PC-9 (cell line): ENCODE results near the gene NIPA2. TPM values are rescaled to one million over a fixed set of nuclear protein-coding genes. Genes with fewer than 3 reads are reported as not detected.

Source experiments
- BruUV-seq: library from RNA; stranded (reverse); fragments of 400-500 nt; replicated peaks from 2 replicates; lab custom pipeline; 2021; lab: Mats Ljungman, UMichigan
- CTCF ChIA-PET: fragments of 300-600 bp; sonication (Branson Sonifier 250); formaldehyde crosslinking; loops from one replicate; lab custom pipeline; 2022; ENCODE audit warnings: antibody characterized with exemption; lab: Charles Lee
- POLR2A ChIA-PET: fragments of 300-600 bp; sonication (Branson Sonifier 250); formaldehyde crosslinking; loops from one replicate; lab custom pipeline; 2022; ENCODE audit warnings: antibody characterized with exemption; ENCODE audit not compliant: unreplicated experiment; lab: Charles Lee
- DNase-seq, 2 experiments: peaks; one replicate each; pipeline versions ENCODE4 v3.0.0 to v3.0.0-alpha.2; 2015 to 2022; ENCODE audit warnings: mixed read lengths in 1 of 2
- H2AFZ ChIP-seq: fragments of 200-600 bp; sonication (generic); 2 replicates; pipeline ENCODE4 v1.8.1; 2017; ENCODE audit warnings: antibody characterized with exemption
- H3F3A ChIP-seq: fragments of 200-600 bp; sonication (generic); 2 replicates; pipeline ENCODE4 v1.8.1; 2017; ENCODE audit warnings: antibody characterized with exemption, mild to moderate bottlenecking, low read depth; ENCODE audit not compliant: insufficient read depth
- H3K27ac ChIP-seq: fragments of 200-600 bp; sonication (generic); 2 replicates; pipeline ENCODE4 v1.6.1; 2016; ENCODE audit warnings: mixed run types
- H3K27me3 ChIP-seq: fragments of 200-600 bp; sonication (generic); 2 replicates; pipeline ENCODE4 v1.6.1; 2016; ENCODE audit warnings: low read depth, mixed run types; ENCODE audit not compliant: insufficient read depth
- H3K36me3 ChIP-seq: fragments of 200-600 bp; sonication (generic); 2 replicates; pipeline ENCODE4 v1.6.1; 2016; ENCODE audit warnings: low read depth, mixed run types
- H3K4me1 ChIP-seq: fragments of 200-600 bp; sonication (generic); replicated peaks from 2 replicates; pipeline ENCODE4 v1.6.1; 2016; ENCODE audit warnings: mixed run types; ENCODE audit not compliant: insufficient read depth
- H3K4me2 ChIP-seq: fragments of 200-600 bp; sonication (generic); 2 replicates; pipeline ENCODE4 v1.6.1; 2017; ENCODE audit warnings: mixed run types
- H3K4me3 ChIP-seq: fragments of 200-600 bp; sonication (generic); 2 replicates; pipeline ENCODE4 v1.6.1; 2016; ENCODE audit warnings: mixed run types
- H3K79me2 ChIP-seq: fragments of 200-600 bp; sonication (generic); 2 replicates; pipeline ENCODE4 v1.6.1; 2017; ENCODE audit warnings: low read depth, mixed run types
- H3K9me2 ChIP-seq: fragments of 200-600 bp; sonication (generic); 2 replicates; pipeline ENCODE4 v1.8.1; 2017; ENCODE audit warnings: mild to moderate bottlenecking; ENCODE audit not compliant: insufficient read depth
- H3K9me3 ChIP-seq: fragments of 200-600 bp; sonication (generic); 2 replicates; pipeline ENCODE4 v1.8.1; 2016; ENCODE audit warnings: low read depth; ENCODE audit not compliant: insufficient read depth
- H4K20me1 ChIP-seq: fragments of 200-600 bp; sonication (generic); 2 replicates; pipeline ENCODE4 v1.8.1; 2017; ENCODE audit not compliant: insufficient read depth
- CTCF ChIP-seq: fragments of 200-600 bp; sonication (generic); conservative IDR thresholded peaks from 2 replicates; pipeline ENCODE4 v1.6.1; 2017; ENCODE audit warnings: mixed run types, antibody characterized with exemption, mild to moderate bottlenecking, moderate library complexity
- EZH2 ChIP-seq: fragments of 200-600 bp; sonication (generic); IDR thresholded peaks from 2 replicates; pipeline ENCODE4 v1.8.0; 2017; ENCODE audit warnings: antibody characterized with exemption, low read depth
- intact Hi-C: fragments of 100-400 bp; cut with micrococcal nuclease; formaldehyde crosslinking; loops from one replicate; pipeline ENCODE4 v1.10.0; 2022; ENCODE audit not compliant: unreplicated experiment
- total RNA-seq: library from RNA; stranded (reverse); gene quantifications from 2 replicates; pipeline ENCODE4 v1.2.3, GENCODE V29; 2021

Gene NIPA2
- total RNA-seq, 1 experiment from 2014 or later = 65.6 TPM

GRCh38 chr15:22895465-22896190, 57.2 kb downstream of the NIPA2 start:
- H3K4me3 ChIP-seq = no peak overlapping the region
- TF ChIP-seq CTCF = no peak
- TF ChIP-seq EZH2 = no peak
- DNase-seq = peak; percentile 90 to 95
- H3K9me3 ChIP-seq = no peaks in the 10 kb centered on the region
- peaks cover 9% of the 10 kb centered on the region for H3F3A ChIP-seq
- BruUV-seq = no TSS peak
- no peaks in the 10 kb centered on the region for H4K20me1 ChIP-seq
- ChIA-PET CTCF (no interaction called here), POLR2A (interaction anchor here (0.6 kb wide), 1 partner anchor 85 kb away, joined by 7 read pairs; no protein-coding TSS in a partner anchor)
- peaks cover 23% of the 10 kb centered on the region for H3K4me1 ChIP-seq
- H2AFZ ChIP-seq = no peak overlapping the region
- intact Hi-C loops = loop anchor here (1.0 to 2.0 kb wide), 2 partner anchors 19 to 57 kb away; partner anchors contain the start of gene NIPA2
- H3K27ac ChIP-seq = peak overlapping the region; percentile 74
- H3K27me3 ChIP-seq = no peaks in the 10 kb centered on the region
- no peaks in the 10 kb centered on the region for H3K79me2 ChIP-seq
- H3K4me2 ChIP-seq = peak overlapping the region; percentile 71
- no peaks in the 10 kb centered on the region for H3K36me3 ChIP-seq
- no peaks in the 10 kb centered on the region for H3K9me2 ChIP-seq

GRCh38 chr15:22902046-22902445, 63.6 kb downstream of the NIPA2 start:
- no peaks in the 10 kb centered on the region for H4K20me1 ChIP-seq
- POLR2A ChIA-PET = no interaction called here
- H3K4me2 ChIP-seq = no peak overlapping the region
- H3K27ac ChIP-seq = no peak overlapping the region
- H3K79me2 ChIP-seq = no peaks in the 10 kb centered on the region
- no TSS peak for BruUV-seq
- DNase-seq = no peak
- H3K27me3 ChIP-seq = no peaks in the 10 kb centered on the region
- H2AFZ ChIP-seq = no peak overlapping the region
- no peaks in the 10 kb centered on the region for H3F3A ChIP-seq
- TF ChIP-seq EZH2 = no peak
- no peak for TF ChIP-seq CTCF
- no peaks in the 10 kb centered on the region for H3K36me3 ChIP-seq
- CTCF ChIA-PET = no interaction called here
- no peaks in the 10 kb centered on the region for H3K9me3 ChIP-seq
- no peaks in the 10 kb centered on the region for H3K9me2 ChIP-seq
- H3K4me3 ChIP-seq = no peak overlapping the region
- intact Hi-C loops = no loop called here
- peaks cover 2% of the 10 kb centered on the region for H3K4me1 ChIP-seq

GRCh38 chr15:22902578-22902977, 64.1 kb downstream of the NIPA2 start:
- TF ChIP-seq CTCF = no peak
- TF ChIP-seq EZH2 = no peak
- CTCF ChIA-PET = no interaction called here
- Histone ChIP-seq H3K4me2 (no peak overlapping the region), H3K27ac (no peak overlapping the region), H3K27me3 (no peaks in the 10 kb centered on the region), H3K36me3 (no peaks in the 10 kb centered on the region), H4K20me1 (no peaks in the 10 kb centered on the region), H3K4me1 (no peaks in the 10 kb centered on the region), H3K79me2 (no peaks in the 10 kb centered on the region), H2AFZ (no peak overlapping the region), H3F3A (no peaks in the 10 kb centered on the region), H3K9me3 (no peaks in the 10 kb centered on the region), H3K4me3 (no peak overlapping the region), H3K9me2 (no peaks in the 10 kb centered on the region)
- BruUV-seq = no TSS peak
- intact Hi-C loops = no loop called here
- no peak for DNase-seq
- POLR2A ChIA-PET = no interaction called here
